ENCODE results near the gene RASGEF1C.

Gene RASGEF1C

DNA sequence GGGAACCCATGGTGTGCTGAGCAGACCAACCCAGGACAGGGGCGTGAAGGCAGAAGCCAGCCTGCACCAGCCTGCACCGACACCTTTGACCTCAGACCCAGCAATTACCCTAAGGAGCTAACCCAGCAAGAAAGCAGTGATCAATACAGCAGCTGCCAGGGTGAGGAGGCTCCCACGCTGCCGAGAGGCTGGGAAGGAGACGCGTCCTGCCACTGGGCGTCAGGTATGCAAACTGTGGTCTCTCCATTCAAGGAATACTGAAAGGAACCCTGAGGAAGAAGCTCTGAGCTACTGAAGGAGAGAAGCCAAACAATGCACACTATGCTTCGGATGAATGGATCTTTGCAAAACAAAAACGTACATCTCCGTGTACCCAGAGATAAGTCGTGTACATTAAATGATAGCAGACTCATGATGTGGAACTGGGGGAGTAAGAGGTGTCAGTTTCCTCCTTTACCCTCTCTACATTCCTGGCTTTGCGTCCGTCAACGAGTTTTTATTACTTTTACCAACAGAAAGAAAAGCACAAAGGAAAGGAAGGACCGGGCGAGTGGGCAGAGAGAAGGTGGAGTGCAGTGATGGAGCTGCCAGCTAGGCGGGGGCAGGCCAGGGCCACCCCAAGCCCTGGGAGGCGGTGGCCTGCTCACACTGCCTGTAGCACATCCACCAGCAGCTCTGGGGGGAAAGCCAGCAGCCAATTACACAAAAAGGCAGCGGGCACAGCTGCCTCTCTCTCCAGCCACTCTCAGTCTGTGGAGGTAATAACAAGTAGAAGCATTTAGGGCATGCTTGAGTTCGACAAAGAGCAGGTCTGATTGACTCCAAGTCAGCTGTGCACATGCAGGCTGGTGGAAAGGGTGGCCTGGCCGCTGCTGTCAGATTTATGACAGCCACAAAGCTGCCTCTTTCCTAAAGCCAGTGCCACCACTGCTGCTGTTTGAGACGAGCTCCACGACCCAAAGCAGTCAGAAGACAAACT lies 29.3 kb downstream of the RASGEF1C start:
- no peak for TF ChIP-seq FOXA1 (IDR thresholded peaks at IDR 0.05)
- TF ChIP-seq L3MBTL2 (conservative IDR thresholded peaks at IDR 0.05): no peak
- no peak for TF ChIP-seq HDGF (IDR thresholded peaks at IDR 0.05; ENCODE audit: borderline replicate concordance)
- TF ChIP-seq SP1 (IDR thresholded peaks at IDR 0.05): no peak
- TF ChIP-seq LEF1 (IDR thresholded peaks at IDR 0.05; ENCODE audit: borderline replicate concordance): no peak
- TF ChIP-seq ZNF384 (IDR thresholded peaks at IDR 0.05): no peak
- TF ChIP-seq PKNOX1 (IDR thresholded peaks at IDR 0.05): no peak
- no peak for TF ChIP-seq FOXK2 (IDR thresholded peaks at IDR 0.05)
- no peak for TF ChIP-seq FOXM1 (IDR thresholded peaks at IDR 0.05; ENCODE audit: borderline replicate concordance)
- no peak for TF ChIP-seq NFRKB (IDR thresholded peaks at IDR 0.05)
- no peak for TF ChIP-seq ARNT (IDR thresholded peaks at IDR 0.05)
- TF ChIP-seq SUZ12 (IDR thresholded peaks at IDR 0.05): no peak
- TF ChIP-seq BHLHE40 (IDR thresholded peaks at IDR 0.05; ENCODE audit: borderline replicate concordance): no peak
- TF ChIP-seq TARDBP (IDR thresholded peaks at IDR 0.05): no peak
- no peak for TF ChIP-seq CTBP1 (IDR thresholded peaks at IDR 0.05; ENCODE audit: borderline replicate concordance)
- TF ChIP-seq ELF4 (IDR thresholded peaks at IDR 0.05): no peak
- ChIA-PET CTCF (interaction anchor here (1.0 kb wide), 1 partner anchor 18 kb away, joined by 3 read pairs; no protein-coding TSS in a partner anchor), POLR2A (no interaction called here)
- no peak for DNase-seq (ENCODE audit: extremely low spot score)

DNA sequence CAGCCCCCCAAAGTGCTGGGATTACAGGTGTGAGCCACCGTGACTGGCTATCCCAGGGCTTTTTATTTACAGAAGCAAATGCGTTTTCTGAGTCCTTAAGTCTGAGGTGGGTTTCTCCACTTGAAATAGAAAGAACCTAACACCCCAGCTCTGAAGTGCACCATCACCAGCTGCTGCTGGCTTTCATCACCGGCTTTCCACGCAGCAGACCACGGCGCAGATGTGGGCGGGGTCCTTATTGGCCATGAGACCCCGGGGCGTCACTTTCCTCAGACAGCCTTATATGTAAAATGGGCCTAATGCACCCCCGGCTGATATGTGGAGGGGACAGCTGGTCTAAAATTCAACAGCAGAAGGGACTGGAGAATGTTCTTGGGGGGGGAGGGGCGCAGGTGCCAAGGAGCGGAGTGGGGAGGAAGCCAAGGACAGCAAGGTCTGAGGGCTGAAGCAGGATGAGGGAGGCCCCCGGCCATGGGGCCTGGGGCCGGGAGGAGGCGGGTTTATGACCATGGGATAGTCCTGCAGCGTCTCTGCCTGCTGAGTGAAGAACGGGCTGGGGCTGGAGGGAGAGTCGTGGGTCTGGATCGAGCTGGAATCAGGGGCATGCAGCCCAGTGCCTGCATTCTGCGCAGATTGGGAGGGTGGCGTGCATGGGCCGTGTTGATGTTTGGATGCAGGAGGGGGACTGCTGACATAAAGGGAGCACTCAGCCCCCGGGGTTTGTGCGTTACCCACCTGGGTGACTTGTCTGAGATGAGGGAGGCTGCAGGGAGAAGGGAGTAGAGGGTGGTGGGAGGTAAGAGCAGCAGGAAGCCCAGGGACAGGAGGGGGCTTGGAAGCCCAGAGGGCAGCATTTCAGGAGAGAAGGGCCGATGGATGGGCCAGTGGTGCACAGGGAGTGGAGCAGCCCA lies 30.2 kb downstream of the RASGEF1C start:
- POLR2A ChIA-PET: no interaction called here
- CTCF ChIA-PET: interaction anchor here (1.0 kb wide), 1 partner anchor 19 kb away, joined by 3 read pairs; no protein-coding TSS in a partner anchor
- no peak for DNase-seq (ENCODE audit: extremely low spot score)
- TF ChIP-seq FOXK2 (IDR thresholded peaks at IDR 0.05) (no peak), CTBP1 (IDR thresholded peaks at IDR 0.05; ENCODE audit: borderline replicate concordance) (no peak), ZNF384 (IDR thresholded peaks at IDR 0.05) (no peak), NFRKB (IDR thresholded peaks at IDR 0.05) (no peak), PKNOX1 (IDR thresholded peaks at IDR 0.05) (no peak), BHLHE40 (IDR thresholded peaks at IDR 0.05; ENCODE audit: borderline replicate concordance) (no peak), FOXA1 (IDR thresholded peaks at IDR 0.05) (no peak), ARNT (IDR thresholded peaks at IDR 0.05) (no peak), TARDBP (IDR thresholded peaks at IDR 0.05) (no peak), ELF4 (IDR thresholded peaks at IDR 0.05) (no peak), SUZ12 (IDR thresholded peaks at IDR 0.05) (no peak), SP1 (IDR thresholded peaks at IDR 0.05) (no peak), L3MBTL2 (conservative IDR thresholded peaks at IDR 0.05) (no peak), LEF1 (IDR thresholded peaks at IDR 0.05; ENCODE audit: borderline replicate concordance) (no peak), FOXM1 (IDR thresholded peaks at IDR 0.05; ENCODE audit: borderline replicate concordance) (no peak), HDGF (IDR thresholded peaks at IDR 0.05; ENCODE audit: borderline replicate concordance) (no peak)

- CTCF ChIA-PET: no interaction called here
- DNase-seq (ENCODE audit: extremely low spot score): no peak
- POLR2A ChIA-PET: no interaction called here
- TF ChIP-seq FOXK2 (IDR thresholded peaks at IDR 0.05) (no peak), SUZ12 (IDR thresholded peaks at IDR 0.05) (no peak), ELF4 (IDR thresholded peaks at IDR 0.05) (no peak), ARNT (IDR thresholded peaks at IDR 0.05) (no peak), BHLHE40 (IDR thresholded peaks at IDR 0.05; ENCODE audit: borderline replicate concordance) (no peak), ZNF384 (IDR thresholded peaks at IDR 0.05) (no peak), PKNOX1 (IDR thresholded peaks at IDR 0.05) (no peak), SP1 (IDR thresholded peaks at IDR 0.05) (no peak), NFRKB (IDR thresholded peaks at IDR 0.05) (no peak), L3MBTL2 (conservative IDR thresholded peaks at IDR 0.05) (no peak)
Measured at GRCh38 chr5:180176191-180176590, 32.8 kb downstream of the RASGEF1C start.

- TF ChIP-seq FOXK2 (IDR thresholded peaks at IDR 0.05) (no peak), SP1 (IDR thresholded peaks at IDR 0.05) (no peak), ZNF384 (IDR thresholded peaks at IDR 0.05) (no peak), HDGF (IDR thresholded peaks at IDR 0.05; ENCODE audit: borderline replicate concordance) (no peak), ELF4 (IDR thresholded peaks at IDR 0.05) (no peak), LEF1 (IDR thresholded peaks at IDR 0.05; ENCODE audit: borderline replicate concordance) (no peak), ARNT (IDR thresholded peaks at IDR 0.05) (no peak)
- ChIA-PET CTCF (no interaction called here), POLR2A (no interaction called here)
- DNase-seq (ENCODE audit: extremely low spot score): no peak
Measured at GRCh38 chr5:180175015-180175431, 34.0 kb downstream of the RASGEF1C start.

DNA sequence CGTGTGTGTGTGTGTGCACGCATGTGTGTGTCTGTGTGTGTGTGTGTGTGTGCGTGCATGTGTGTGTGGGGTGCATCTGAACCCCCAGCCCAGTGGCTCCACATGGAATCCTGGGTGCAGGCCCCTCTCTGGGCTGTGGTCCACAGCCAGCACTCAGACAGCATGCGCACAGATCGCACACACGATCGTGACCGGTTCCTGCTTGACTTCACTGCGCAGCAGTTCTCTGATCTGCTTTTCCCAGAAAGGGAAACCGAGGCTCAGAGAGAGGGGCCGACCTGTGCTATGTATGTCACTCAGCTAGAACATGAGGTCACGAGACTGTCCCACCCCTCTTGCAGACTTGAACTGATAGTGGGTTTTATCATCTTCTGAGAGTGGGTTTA lies 34.4 kb downstream of the RASGEF1C start:
- DNase-seq (ENCODE audit: extremely low spot score): no peak
- ChIA-PET POLR2A (no interaction called here), CTCF (no interaction called here)
- TF ChIP-seq BHLHE40 (IDR thresholded peaks at IDR 0.05; ENCODE audit: borderline replicate concordance) (no peak), HDGF (IDR thresholded peaks at IDR 0.05; ENCODE audit: borderline replicate concordance) (no peak), ARNT (IDR thresholded peaks at IDR 0.05) (no peak), FOXA1 (IDR thresholded peaks at IDR 0.05) (no peak), SP1 (IDR thresholded peaks at IDR 0.05) (no peak), L3MBTL2 (conservative IDR thresholded peaks at IDR 0.05) (no peak), TARDBP (IDR thresholded peaks at IDR 0.05) (no peak), SUZ12 (IDR thresholded peaks at IDR 0.05) (no peak), CTBP1 (IDR thresholded peaks at IDR 0.05; ENCODE audit: borderline replicate concordance) (no peak), ZNF384 (IDR thresholded peaks at IDR 0.05) (no peak), PKNOX1 (IDR thresholded peaks at IDR 0.05) (no peak), FOXM1 (IDR thresholded peaks at IDR 0.05; ENCODE audit: borderline replicate concordance) (no peak), ELF4 (IDR thresholded peaks at IDR 0.05) (no peak), NFRKB (IDR thresholded peaks at IDR 0.05) (no peak), LEF1 (IDR thresholded peaks at IDR 0.05; ENCODE audit: borderline replicate concordance) (no peak)
